Natural killer cell (primary cell): ENCODE results near the gene BCL2L15. TPM values are rescaled to one million over a fixed set of nuclear protein-coding genes. Genes with fewer than 3 reads are reported as not detected.
A peak's percentile ranks its signal among the peaks of the same experiment; 100 is the strongest.
"Not testable (repeated sequence)": the region's sequence is repeated elsewhere in the genome, so short reads cannot be mapped to it uniquely, and the experiment has no call there.

Experiments
- ATAC-seq, 3 donors: fragments of 150-1000 bp in 2 of 3; fragments of 200-7000 bp in 1 of 3; cut with Tn5 transposase; 1 replicate in 1 of 3; 2 replicates in 2 of 3; pipeline ENCODE4 v1.10.0; 2021; ENCODE audit warnings: mild to moderate bottlenecking in 2 of 3, moderate library complexity in 2 of 3
- DNase-seq, 2 donors: peaks; one replicate each; pipeline versions ENCODE4 v3.0.0 to v3.0.0-alpha.2; 2013 to 2021; ENCODE audit warnings: mixed read lengths in 1 of 2
- H3K27ac ChIP-seq: one replicate; pipeline ENCODE4 v1.5.1; 2013; ENCODE audit warnings: mild to moderate bottlenecking, low read length
- H3K27me3 ChIP-seq: one replicate; pipeline ENCODE4 v1.6.1; 2013; ENCODE audit warnings: low read length; ENCODE audit not compliant: control insufficient read depth, insufficient read depth
- H3K36me3 ChIP-seq: one replicate; pipeline ENCODE4 v1.6.1; 2013; ENCODE audit warnings: low read length; ENCODE audit not compliant: control insufficient read depth, insufficient read depth
- H3K4me1 ChIP-seq: one replicate; pipeline ENCODE4 v1.6.1; 2013; ENCODE audit warnings: low read length; ENCODE audit not compliant: control insufficient read depth, insufficient read depth
- H3K4me3 ChIP-seq: one replicate; pipeline ENCODE4 v1.5.1; 2013; ENCODE audit warnings: low read length
- H3K9me3 ChIP-seq: one replicate; pipeline ENCODE4 v1.6.1; 2013; ENCODE audit warnings: low read length; ENCODE audit not compliant: control insufficient read depth, insufficient read depth
- H3K27ac Mint-ChIP-seq, 2 donors: one replicate each; pipeline ENCODE4 v1.8.0; 2022; ENCODE audit warnings: mild to moderate bottlenecking in 2 of 2, mixed read lengths in 2 of 2, moderate library complexity in 1 of 2
- H3K27me3 Mint-ChIP-seq, 2 donors: one replicate each; pipeline ENCODE4 v1.8.0; 2022; ENCODE audit warnings: low read depth in 2 of 2, mixed read lengths in 2 of 2
- H3K36me3 Mint-ChIP-seq: one replicate; pipeline ENCODE4 v1.8.0; 2022; ENCODE audit warnings: mixed read lengths
- H3K4me1 Mint-ChIP-seq, 2 donors: one replicate each; pipeline ENCODE4 v1.8.0; 2022; ENCODE audit warnings: mixed read lengths in 2 of 2
- H3K4me3 Mint-ChIP-seq: one replicate; pipeline ENCODE4 v1.8.0; 2022; ENCODE audit warnings: mild to moderate bottlenecking, moderate library complexity, mixed read lengths
- H3K9me3 Mint-ChIP-seq, 2 donors: one replicate each; pipeline ENCODE4 v1.8.0; 2022; ENCODE audit warnings: mixed read lengths in 2 of 2
- CTCF ChIP-seq: fragments of 200-600 bp; IDR thresholded peaks from one replicate; pipeline ENCODE4 v1.8.0; 2022; ENCODE audit warnings: antibody characterized with exemption
- WGBS: methylation state at CpG from one replicate; pipeline ENCODE4 v1.1.7; 2013; ENCODE audit warnings: missing lambda C conversion rate; ENCODE audit not compliant: insufficient coverage; 5-methylcytosine and 5-hydroxymethylcytosine counted together
- intact Hi-C: fragments of 100-400 bp; cut with micrococcal nuclease; formaldehyde crosslinking; loops from one replicate; pipeline ENCODE4 v1.14.2; 2022
- total RNA-seq, 4 donors: library from RNA; stranded (reverse); fragments of 120-200 nt in 1 of 4; gene quantifications; one replicate each; pipeline versions ENCODE4 v1.2.3 to v1.2.4, GENCODE V29; 2013 to 2022

The BCL2L15 gene
- total RNA-seq, 3 donors from 2014 or later (not counting 1 experiment from before 2014, with no cell fraction given), result 0.88 to 2.1 (median 1.5) TPM

- Histone ChIP-seq H3K27ac (no peak overlapping the region), H3K4me3 (no peak overlapping the region), H3K9me3 (no peaks in the 10 kb centered on the region), H3K36me3 (peaks cover 63% of the 10 kb centered on the region), H3K27me3 (no peaks in the 10 kb centered on the region), H3K4me1 (peaks cover 11% of the 10 kb centered on the region)
- intact Hi-C loops, result no loop called here
- WGBS, result no CpG with 5 or more reads among the region's 1 CpG
- H3K4me1 Mint-ChIP-seq, result peaks cover 22 to 26% of the 10 kb centered on the region in 2 donors
- no peak overlapping the region for H3K4me3 Mint-ChIP-seq
- peak overlapping the region in 1 of 2 donors; percentile 22 for H3K27ac Mint-ChIP-seq
- H3K9me3 Mint-ChIP-seq, result no peaks in the 10 kb centered on the region
- peaks cover 20% of the 10 kb centered on the region for H3K36me3 Mint-ChIP-seq
- TF ChIP-seq CTCF, result no peak
- DNase-seq (no peak), ATAC-seq (no peak)
- H3K27me3 Mint-ChIP-seq, result no peaks in the 10 kb centered on the region
Observed at GRCh38 chr1:113854234-113854633, 33.1 kb downstream of the BCL2L15 start.

GRCh38 chr1:113852694-113853093 lies 34.7 kb downstream of the BCL2L15 start:
- H3K4me1 ChIP-seq, intact Hi-C loops, H3K9me3 ChIP-seq, H3K27ac ChIP-seq, H3K27ac Mint-ChIP-seq, DNase-seq, ATAC-seq, H3K9me3 Mint-ChIP-seq, H3K4me3 Mint-ChIP-seq, H3K27me3 Mint-ChIP-seq, H3K4me3 ChIP-seq, H3K27me3 ChIP-seq: not testable (repeated sequence)
- WGBS, result 87% methylated on average over 6 of the region's 6 CpGs
- Mint-ChIP-seq H3K4me1 (peaks cover 14% of the 10 kb centered on the region in 2 donors), H3K36me3 (peaks cover 18% of the 10 kb centered on the region)
- peaks cover 65% of the 10 kb centered on the region for H3K36me3 ChIP-seq

GRCh38 chr1:113850127-113850796 lies 37.1 kb downstream of the BCL2L15 start:
- peaks cover 14% of the 10 kb centered on the region in 2 donors for H3K4me1 Mint-ChIP-seq
- DNase-seq (peak in 1 of 2 donors; percentile 35), ATAC-seq (peak in 2 of 3 donors; percentile 51 to 68)
- H3K36me3 ChIP-seq, result peaks cover 65% of the 10 kb centered on the region
- H3K27me3 Mint-ChIP-seq, result no peaks in the 10 kb centered on the region
- no peak for TF ChIP-seq CTCF
- H3K4me3 Mint-ChIP-seq, result no peak overlapping the region
- 63% methylated on average over 2 of the region's 3 CpGs for WGBS
- no peaks in the 10 kb centered on the region for H3K9me3 Mint-ChIP-seq
- H3K27ac Mint-ChIP-seq, result peak overlapping the region; percentile 64 to 82
- no peaks in the 10 kb centered on the region for H3K27me3 ChIP-seq
- intact Hi-C loops, result no loop called here
- H3K9me3 ChIP-seq, result no peaks in the 10 kb centered on the region
- H3K4me1 ChIP-seq, result peaks cover 7% of the 10 kb centered on the region
- no peak overlapping the region for H3K4me3 ChIP-seq
- H3K27ac ChIP-seq, result peak overlapping the region; percentile 30
- peaks cover 15% of the 10 kb centered on the region for H3K36me3 Mint-ChIP-seq

GRCh38 chr1:113849072-113849471 lies 38.3 kb downstream of the BCL2L15 start:
- no peak overlapping the region for H3K4me3 Mint-ChIP-seq
- no peaks in the 10 kb centered on the region for H3K9me3 Mint-ChIP-seq
- no peak for ATAC-seq
- peak overlapping the region in 1 of 2 donors; percentile 70 for H3K27ac Mint-ChIP-seq
- peaks cover 7% of the 10 kb centered on the region for H3K4me1 ChIP-seq
- no peak overlapping the region for H3K4me3 ChIP-seq
- peaks cover 15% of the 10 kb centered on the region for H3K36me3 Mint-ChIP-seq
- intact Hi-C loops, result no loop called here
- no peaks in the 10 kb centered on the region for H3K9me3 ChIP-seq
- peaks cover 59% of the 10 kb centered on the region for H3K36me3 ChIP-seq
- TF ChIP-seq CTCF, result no peak
- DNase-seq, result no peak
- peaks cover 14% of the 10 kb centered on the region in 2 donors for H3K4me1 Mint-ChIP-seq
- no peak overlapping the region for H3K27ac ChIP-seq
- H3K27me3 Mint-ChIP-seq, result no peaks in the 10 kb centered on the region
- no peaks in the 10 kb centered on the region for H3K27me3 ChIP-seq
